T-helper 17 cell (primary cell): ENCODE data around the gene GNB5. TPM values are rescaled to one million over a fixed set of nuclear protein-coding genes. Genes with fewer than 3 reads are reported as not detected.

Experiments used
- ATAC-seq: fragments of 150-1000 bp; cut with Tn5 transposase; 2 replicates; pipeline ENCODE4 v1.10.0; 2021; ENCODE audit warnings: mild to moderate bottlenecking, moderate library complexity
- DNase-seq, 3 donors: peaks; one replicate each; pipeline versions ENCODE4 v3.0.0 to v3.0.0-alpha.2; 2020 to 2021
- H3K9me3 ChIP-seq: one replicate; pipeline ENCODE4 v1.7.0; 2013; ENCODE audit warnings: low read length, mild to moderate bottlenecking; ENCODE audit not compliant: control insufficient read depth, poor library complexity, severe bottlenecking
- H3K27ac Mint-ChIP-seq: one replicate; pipeline ENCODE4 v1.8.0; 2022; ENCODE audit warnings: mild to moderate bottlenecking, moderate library complexity, mixed read lengths
- H3K27me3 Mint-ChIP-seq: one replicate; pipeline ENCODE4 v1.8.0; 2022; ENCODE audit warnings: mixed read lengths
- H3K36me3 Mint-ChIP-seq: one replicate; pipeline ENCODE4 v1.8.0; 2022; ENCODE audit warnings: low read depth, mixed read lengths
- H3K4me1 Mint-ChIP-seq: one replicate; pipeline ENCODE4 v1.8.0; 2022; ENCODE audit warnings: mild to moderate bottlenecking, mixed read lengths
- H3K4me3 Mint-ChIP-seq: one replicate; pipeline ENCODE4 v1.8.0; 2022; ENCODE audit warnings: mild to moderate bottlenecking, moderate library complexity, mixed read lengths
- total RNA-seq, 4 donors: library from RNA in 2 of 4; stranded (reverse) in 2 of 4; gene quantifications; one replicate each; pipeline ENCODE4 v1.2.3 and lab custom pipeline; 2022 to 2026

Gene GNB5
- total RNA-seq, 2 donors from 2014 or later, result 63.2 to 79.7 TPM

DNA sequence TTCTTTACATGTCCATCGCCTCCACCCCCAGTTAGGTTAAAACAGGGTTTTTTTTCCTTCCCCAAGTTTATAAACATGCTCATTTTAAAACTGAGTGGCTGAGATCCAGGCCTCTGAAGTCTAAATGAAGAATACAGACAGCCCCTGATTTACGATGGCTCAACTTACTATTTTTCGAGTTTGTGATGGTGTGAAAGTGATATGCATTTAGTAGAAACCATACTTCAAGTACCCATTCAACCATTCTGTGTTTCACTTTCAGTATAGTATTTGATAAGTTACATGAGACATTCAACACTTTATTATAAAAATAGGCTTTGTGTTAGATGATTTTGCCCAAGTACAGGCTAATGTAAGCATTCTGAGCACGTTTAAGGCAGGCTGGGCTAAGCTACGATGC is 30.5 kb upstream of the GNB5 start:
- Mint-ChIP-seq H3K27ac (peak overlapping the region; percentile 88), H3K4me3 (peak overlapping the region; percentile 90), H3K4me1 (peaks cover 23% of the 10 kb centered on the region), H3K36me3 (peaks cover 3% of the 10 kb centered on the region), H3K27me3 (no peaks in the 10 kb centered on the region)
- no peak for DNase-seq
- ATAC-seq, result peak; percentile 32
- no peaks in the 10 kb centered on the region for H3K9me3 ChIP-seq

DNA sequence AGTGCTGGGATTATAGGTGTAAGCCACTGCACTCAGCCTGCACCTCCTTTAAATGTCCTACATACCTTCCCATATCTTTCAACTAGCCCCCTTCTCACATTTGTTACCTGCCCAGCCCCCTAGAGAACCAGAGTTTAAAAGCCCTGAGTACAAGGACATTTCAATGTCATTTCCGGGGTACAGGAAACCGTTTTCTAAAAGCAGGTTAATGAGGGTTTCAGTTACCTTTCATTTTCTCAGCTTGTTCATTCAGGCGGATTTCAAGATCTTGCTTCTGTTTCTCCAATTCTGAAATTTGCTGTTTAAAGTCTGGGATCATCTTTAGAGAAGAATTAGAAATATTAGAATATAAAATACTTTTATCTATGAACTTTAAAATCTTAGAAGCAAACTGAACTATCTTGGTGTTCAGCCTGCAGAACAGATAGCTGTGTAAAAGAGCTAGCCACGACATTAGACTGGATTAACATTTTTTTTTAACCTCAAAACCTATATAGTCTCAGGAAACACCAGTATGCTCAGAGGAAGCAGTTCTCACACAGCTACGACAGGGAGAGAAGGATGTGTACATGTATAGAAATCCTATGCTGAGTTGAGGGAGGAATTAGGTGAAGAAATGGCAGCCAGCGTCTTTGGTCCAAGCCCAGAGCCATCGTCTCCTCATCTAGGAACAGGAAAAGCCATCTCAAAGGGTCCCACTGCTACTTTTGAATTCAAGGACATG is 29.9 kb upstream of the GNB5 start:
- H3K9me3 ChIP-seq, result no peaks in the 10 kb centered on the region
- DNase-seq (no peak), ATAC-seq (peak; percentile 71)
- H3K4me1 Mint-ChIP-seq, result peaks cover 23% of the 10 kb centered on the region
- no peaks in the 10 kb centered on the region for H3K27me3 Mint-ChIP-seq
- peaks cover 3% of the 10 kb centered on the region for H3K36me3 Mint-ChIP-seq
- H3K4me3 Mint-ChIP-seq, result peak overlapping the region; percentile 90
- H3K27ac Mint-ChIP-seq, result peak overlapping the region; percentile 88

DNA sequence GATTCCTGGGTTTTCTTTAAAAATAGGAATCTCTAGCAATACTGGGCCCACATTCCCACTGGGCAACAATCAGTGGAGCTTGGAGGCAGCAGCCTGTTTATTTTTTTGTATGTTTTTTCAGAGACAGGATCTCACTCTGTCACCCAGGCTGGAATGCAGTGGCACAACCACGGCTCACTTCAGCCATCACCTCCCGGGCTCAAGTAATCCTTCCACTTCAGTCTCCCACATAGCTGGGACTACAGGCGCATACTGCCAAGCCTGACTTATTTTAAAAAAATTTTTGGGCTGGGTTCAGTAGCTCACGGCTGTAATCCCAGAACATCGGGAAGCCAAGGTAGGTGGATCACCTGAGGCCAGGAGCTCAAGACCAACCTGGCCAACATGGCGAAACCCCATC is 29.1 kb upstream of the GNB5 start:
- peak overlapping the region; percentile 88 for H3K27ac Mint-ChIP-seq
- peaks cover 22% of the 10 kb centered on the region for H3K4me1 Mint-ChIP-seq
- H3K4me3 Mint-ChIP-seq, result no peak overlapping the region
- H3K36me3 Mint-ChIP-seq, result peaks cover 3% of the 10 kb centered on the region
- ATAC-seq, result no peak
- DNase-seq, result no peak
- H3K27me3 Mint-ChIP-seq, result no peaks in the 10 kb centered on the region
- H3K9me3 ChIP-seq, result no peaks in the 10 kb centered on the region

GRCh38 chr15:52218816-52219215 is 27.6 kb upstream of the GNB5 start:
- no peak overlapping the region for H3K27ac Mint-ChIP-seq
- no peaks in the 10 kb centered on the region for H3K36me3 Mint-ChIP-seq
- H3K4me1 Mint-ChIP-seq, result peaks cover 19% of the 10 kb centered on the region
- no peak overlapping the region for H3K4me3 Mint-ChIP-seq
- DNase-seq (no peak), ATAC-seq (no peak)
- H3K27me3 Mint-ChIP-seq, result no peaks in the 10 kb centered on the region
- no peaks in the 10 kb centered on the region for H3K9me3 ChIP-seq

GRCh38 chr15:52218371-52218770 is 27.2 kb upstream of the GNB5 start:
- Mint-ChIP-seq H3K27me3 (no peaks in the 10 kb centered on the region), H3K36me3 (no peaks in the 10 kb centered on the region), H3K4me3 (no peak overlapping the region), H3K27ac (no peak overlapping the region), H3K4me1 (peaks cover 19% of the 10 kb centered on the region)
- no peak for ATAC-seq
- DNase-seq, result no peak
- H3K9me3 ChIP-seq, result no peaks in the 10 kb centered on the region

- no peak for DNase-seq
- H3K4me1 Mint-ChIP-seq, result peaks cover 14% of the 10 kb centered on the region
- no peaks in the 10 kb centered on the region for H3K36me3 Mint-ChIP-seq
These were observed 26.0 kb upstream of the GNB5 start for GRCh38 chr15:52217186-52217585.

DNA sequence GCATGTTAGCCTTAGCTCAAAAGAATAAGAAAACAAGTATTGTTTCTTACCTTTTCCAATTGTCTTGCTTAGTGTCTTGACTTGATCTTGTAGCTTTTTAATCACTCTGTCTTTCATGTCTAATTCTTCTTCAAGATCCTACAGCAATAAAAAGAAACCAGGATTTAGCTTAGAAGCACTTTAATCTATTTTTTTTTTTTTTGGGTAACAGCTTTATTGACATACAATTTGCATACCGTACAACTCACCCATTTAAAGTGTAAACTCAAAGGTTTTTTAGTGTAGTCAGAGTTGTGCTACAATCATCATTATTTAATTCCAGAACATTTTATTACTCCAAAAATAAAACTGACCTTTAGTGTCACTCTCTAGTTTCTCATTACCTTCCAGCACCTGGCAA is 23.4 kb upstream of the GNB5 start:
- DNase-seq (no peak), ATAC-seq (no peak)
- Mint-ChIP-seq H3K4me3 (no peak overlapping the region), H3K27me3 (no peaks in the 10 kb centered on the region), H3K36me3 (no peaks in the 10 kb centered on the region), H3K27ac (no peak overlapping the region), H3K4me1 (peaks cover 4% of the 10 kb centered on the region)
- no peaks in the 10 kb centered on the region for H3K9me3 ChIP-seq

More at GRCh38 chr15:52217186-52217585, 26.0 kb upstream of the GNB5 start:
- H3K9me3 ChIP-seq, result no peaks in the 10 kb centered on the region
- no peaks in the 10 kb centered on the region for H3K27me3 Mint-ChIP-seq
- peak overlapping the region; percentile 47 for H3K27ac Mint-ChIP-seq
- no peak overlapping the region for H3K4me3 Mint-ChIP-seq
- peak; percentile 44 for ATAC-seq

- DNase-seq (no peak), ATAC-seq (no peak)
- Mint-ChIP-seq H3K4me1 (peaks cover 10% of the 10 kb centered on the region), H3K27ac (no peak overlapping the region), H3K36me3 (no peaks in the 10 kb centered on the region), H3K27me3 (no peaks in the 10 kb centered on the region), H3K4me3 (no peak overlapping the region)
- H3K9me3 ChIP-seq, result no peaks in the 10 kb centered on the region
These were observed 22.0 kb upstream of the GNB5 start for GRCh38 chr15:52213206-52213605.

DNA sequence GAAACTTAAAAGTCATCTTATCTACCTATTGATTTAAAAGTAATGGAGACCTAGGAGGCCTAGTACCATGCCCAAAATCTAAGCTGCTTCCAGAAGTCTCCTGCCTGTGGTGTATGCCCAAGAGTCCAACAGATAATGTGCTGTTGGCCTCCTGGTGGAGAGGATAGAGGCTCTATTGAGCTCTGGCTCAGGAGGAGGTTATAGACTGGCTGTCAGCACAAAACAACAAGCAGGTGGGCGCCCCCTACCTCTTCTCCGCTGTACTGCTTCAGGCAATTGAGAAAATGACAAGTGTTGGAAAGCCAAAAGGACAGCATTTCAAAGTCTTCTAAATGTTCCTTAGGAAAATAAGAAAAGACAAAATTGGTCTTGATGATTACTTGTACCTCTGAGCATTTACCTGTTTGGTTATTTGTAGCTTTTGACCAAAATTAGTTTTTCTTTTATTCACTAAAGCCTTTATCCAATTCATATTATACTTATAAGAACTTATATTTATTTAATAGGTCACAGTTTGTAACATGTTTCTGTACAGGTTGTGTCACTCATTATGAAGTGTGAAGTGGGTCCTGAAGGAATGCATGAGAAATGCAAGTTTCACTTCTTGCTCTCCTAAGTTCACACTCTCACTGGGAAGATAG is 17.2 kb upstream of the GNB5 start:
- Mint-ChIP-seq H3K27ac (no peak overlapping the region), H3K27me3 (no peaks in the 10 kb centered on the region), H3K4me1 (peaks cover 15% of the 10 kb centered on the region), H3K36me3 (peaks cover 2% of the 10 kb centered on the region), H3K4me3 (no peak overlapping the region)
- ATAC-seq, result peak; percentile 100
- no peaks in the 10 kb centered on the region for H3K9me3 ChIP-seq
- DNase-seq, result peak; percentile 42 to 68 (median 45)

- H3K4me1 Mint-ChIP-seq, result peaks cover 15% of the 10 kb centered on the region
- ATAC-seq (no peak), DNase-seq (no peak)
- H3K4me3 Mint-ChIP-seq, result no peak overlapping the region
- no peak overlapping the region for H3K27ac Mint-ChIP-seq
- H3K27me3 Mint-ChIP-seq, result no peaks in the 10 kb centered on the region
- peaks cover 2% of the 10 kb centered on the region for H3K36me3 Mint-ChIP-seq
- H3K9me3 ChIP-seq, result no peaks in the 10 kb centered on the region
These were observed 16.0 kb upstream of the GNB5 start for GRCh38 chr15:52207191-52207590.

DNA sequence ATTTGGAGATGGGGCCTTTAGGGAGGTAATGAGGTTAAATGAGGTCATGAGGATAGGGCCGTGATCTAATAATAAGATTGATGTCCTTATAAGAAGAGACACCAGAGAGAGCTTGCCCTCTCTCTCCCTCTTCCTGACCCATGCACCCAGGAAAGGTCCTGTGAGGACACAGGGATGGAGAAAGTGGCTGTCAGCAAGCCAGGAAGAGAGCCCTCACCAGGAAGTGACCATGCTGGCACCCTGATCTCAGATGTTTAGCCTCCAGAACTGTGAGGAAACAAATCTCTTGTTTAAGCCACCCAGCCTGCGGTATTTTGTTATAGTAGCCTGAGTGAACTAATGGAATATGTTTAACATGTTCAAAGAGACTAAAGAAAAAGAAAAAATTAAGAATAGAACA is 15.3 kb upstream of the GNB5 start:
- H3K36me3 Mint-ChIP-seq, result peaks cover 2% of the 10 kb centered on the region
- peaks cover 13% of the 10 kb centered on the region for H3K4me1 Mint-ChIP-seq
- H3K27ac Mint-ChIP-seq, result no peak overlapping the region
- H3K9me3 ChIP-seq, result no peaks in the 10 kb centered on the region
- no peaks in the 10 kb centered on the region for H3K27me3 Mint-ChIP-seq
- ATAC-seq, result no peak
- H3K4me3 Mint-ChIP-seq, result no peak overlapping the region
- no peak for DNase-seq

DNA sequence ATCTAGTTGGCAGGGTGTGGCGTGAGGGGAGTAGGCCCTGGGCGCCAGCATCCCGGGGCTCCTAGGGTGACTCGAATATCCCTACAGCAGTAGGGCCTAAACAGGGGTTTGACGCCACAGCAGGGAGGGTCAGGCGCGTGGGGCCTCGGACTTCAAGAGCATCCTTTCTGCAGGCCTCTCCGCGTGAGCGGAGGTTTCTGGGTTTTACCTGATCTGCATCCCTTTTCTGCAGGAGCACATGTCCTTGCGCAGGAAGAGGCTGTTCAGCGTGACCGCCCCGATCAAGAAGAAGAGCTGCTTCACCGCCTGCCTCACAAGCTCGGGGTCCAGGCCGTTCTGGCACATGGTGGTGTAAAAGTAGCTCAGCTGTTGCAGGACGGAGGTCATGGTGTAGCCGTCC is 13.5 kb upstream of the GNB5 start:
- no peak for DNase-seq
- no peaks in the 10 kb centered on the region for H3K9me3 ChIP-seq
- H3K36me3 Mint-ChIP-seq, result peaks cover 5% of the 10 kb centered on the region
- no peak for ATAC-seq
- no peak overlapping the region for H3K4me3 Mint-ChIP-seq
- H3K4me1 Mint-ChIP-seq, result peaks cover 16% of the 10 kb centered on the region
- H3K27ac Mint-ChIP-seq, result peak overlapping the region; percentile 47
- H3K27me3 Mint-ChIP-seq, result no peaks in the 10 kb centered on the region

- Mint-ChIP-seq H3K27me3 (no peaks in the 10 kb centered on the region), H3K4me3 (no peak overlapping the region), H3K36me3 (peaks cover 5% of the 10 kb centered on the region), H3K4me1 (peaks cover 6% of the 10 kb centered on the region), H3K27ac (no peak overlapping the region)
- H3K9me3 ChIP-seq, result no peaks in the 10 kb centered on the region
- no peak for ATAC-seq
- DNase-seq, result no peak
These were observed 9.7 kb upstream of the GNB5 start for GRCh38 chr15:52200831-52201365.

DNA sequence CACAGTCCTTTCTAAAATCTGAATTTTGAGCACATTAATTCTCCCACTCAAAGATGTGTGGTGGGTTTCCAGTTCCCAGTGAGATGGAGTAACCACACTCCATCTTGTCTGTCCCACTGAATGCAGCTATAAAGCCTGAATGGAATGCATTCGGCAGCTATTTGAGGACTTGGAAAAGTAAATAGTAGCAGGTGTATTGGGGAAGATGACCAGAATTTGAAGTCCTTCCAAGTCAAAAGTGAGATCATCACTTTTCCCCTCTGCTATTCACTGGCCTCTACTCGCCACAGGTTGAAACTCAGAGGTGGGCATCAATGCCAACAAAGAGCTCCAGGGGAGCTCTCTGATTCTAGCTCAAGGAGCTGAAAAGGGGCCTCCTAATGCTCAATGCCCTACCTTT is 8.1 kb upstream of the GNB5 start:
- Mint-ChIP-seq H3K27ac (no peak overlapping the region), H3K4me3 (no peak overlapping the region), H3K27me3 (no peaks in the 10 kb centered on the region), H3K36me3 (peaks cover 5% of the 10 kb centered on the region), H3K4me1 (peaks cover 5% of the 10 kb centered on the region)
- DNase-seq, result no peak
- no peak for ATAC-seq
- no peaks in the 10 kb centered on the region for H3K9me3 ChIP-seq
